ENCODE data around the gene EP400.

DNA sequence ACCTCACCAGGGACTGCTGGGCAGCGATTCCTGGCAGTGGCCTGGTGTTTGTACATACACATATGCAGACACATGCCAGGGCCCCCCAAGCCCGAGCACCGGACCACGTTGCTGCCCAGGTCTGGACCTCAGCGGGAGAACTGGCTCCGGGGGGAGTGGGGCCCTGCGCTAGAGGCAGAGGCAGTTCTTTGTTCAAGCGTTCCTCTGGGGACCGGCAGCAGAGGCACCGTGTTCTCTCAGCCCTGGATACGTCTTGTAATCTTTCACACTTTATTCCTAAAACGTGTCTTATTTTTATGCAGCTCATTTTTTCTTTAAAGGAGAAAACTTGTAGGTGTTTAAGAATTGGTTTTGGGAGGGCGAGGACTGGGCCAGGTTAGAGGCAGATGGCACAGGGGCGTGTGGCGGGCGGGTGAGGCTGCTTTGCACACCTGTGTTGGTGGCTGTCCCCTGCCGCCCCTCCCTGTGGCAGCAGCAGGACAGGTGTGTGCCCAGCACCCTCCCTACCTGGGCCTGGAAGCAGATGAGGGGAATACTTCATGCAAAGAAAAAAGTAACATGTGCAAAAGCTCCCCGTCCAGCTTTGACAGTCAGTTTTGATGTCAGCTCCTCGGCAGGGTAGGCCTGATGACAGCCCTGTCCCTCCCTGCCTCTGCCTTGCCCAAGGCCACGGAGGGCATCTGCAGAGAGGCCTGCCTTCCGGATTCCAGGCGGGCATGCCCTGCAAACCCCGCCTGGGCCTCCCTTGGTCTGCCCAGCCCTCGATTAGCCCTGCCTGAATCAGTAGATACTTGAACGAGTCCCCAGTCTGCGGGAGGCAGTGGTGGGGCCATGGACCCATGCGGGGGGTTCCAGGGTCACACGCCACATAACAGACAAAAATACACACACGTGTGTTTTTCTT, 27.6 kb upstream of the EP400 start:
- TF ChIP-seq, protein P1, sequence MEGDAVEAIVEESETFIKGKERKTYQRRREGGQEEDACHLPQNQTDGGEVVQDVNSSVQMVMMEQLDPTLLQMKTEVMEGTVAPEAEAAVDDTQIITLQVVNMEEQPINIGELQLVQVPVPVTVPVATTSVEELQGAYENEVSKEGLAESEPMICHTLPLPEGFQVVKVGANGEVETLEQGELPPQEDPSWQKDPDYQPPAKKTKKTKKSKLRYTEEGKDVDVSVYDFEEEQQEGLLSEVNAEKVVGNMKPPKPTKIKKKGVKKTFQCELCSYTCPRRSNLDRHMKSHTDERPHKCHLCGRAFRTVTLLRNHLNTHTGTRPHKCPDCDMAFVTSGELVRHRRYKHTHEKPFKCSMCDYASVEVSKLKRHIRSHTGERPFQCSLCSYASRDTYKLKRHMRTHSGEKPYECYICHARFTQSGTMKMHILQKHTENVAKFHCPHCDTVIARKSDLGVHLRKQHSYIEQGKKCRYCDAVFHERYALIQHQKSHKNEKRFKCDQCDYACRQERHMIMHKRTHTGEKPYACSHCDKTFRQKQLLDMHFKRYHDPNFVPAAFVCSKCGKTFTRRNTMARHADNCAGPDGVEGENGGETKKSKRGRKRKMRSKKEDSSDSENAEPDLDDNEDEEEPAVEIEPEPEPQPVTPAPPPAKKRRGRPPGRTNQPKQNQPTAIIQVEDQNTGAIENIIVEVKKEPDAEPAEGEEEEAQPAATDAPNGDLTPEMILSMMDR (IDR thresholded peaks at IDR 0.05), result no peak
- no peak for TF ChIP-seq ZFX (IDR thresholded peaks at IDR 0.05; ENCODE audit: borderline replicate concordance)
